IMR-90 (cell line): ENCODE data around the gene MLXIPL. TPM values are rescaled to one million over a fixed set of nuclear protein-coding genes. Genes with fewer than 3 reads are reported as not detected.

Experiments used
- ATAC-seq: fragments of 200-7000 bp; cut with Tn5 transposase; 2 replicates; pipeline ENCODE4 v1.9.1; 2020; ENCODE audit warnings: low read depth, mild to moderate bottlenecking, moderate library complexity
- BruUV-seq: library from RNA; stranded (reverse); fragments of 400-500 nt; replicated peaks from 2 replicates; lab custom pipeline; 2021; lab: Mats Ljungman, UMichigan
- CTCF ChIA-PET: fragments of 300-600 bp; formaldehyde crosslinking; extraction: SDS; loops from one replicate; lab custom pipeline; 2021; ENCODE audit warnings: antibody characterized with exemption; lab: Yijun Ruan, JAX
- POLR2A ChIA-PET: fragments of 300-600 bp; sonication (Branson Sonifier 250); formaldehyde crosslinking; loops from one replicate; lab custom pipeline; 2022; ENCODE audit warnings: antibody characterized with exemption; ENCODE audit not compliant: unreplicated experiment; lab: Charles Lee
- DNase-seq: peaks from one replicate; pipeline ENCODE4 v3.0.0; 2013
- H2AFZ ChIP-seq: replicated peaks from 2 replicates; pipeline ENCODE3; 2013; ENCODE audit warnings: low read length, mild to moderate bottlenecking; ENCODE audit not compliant: poor library complexity
- H2AK5ac ChIP-seq: 2 replicates; pipeline ENCODE4 v1.6.1; 2013; ENCODE audit warnings: low read depth, low read length, inconsistent platforms
- H2AK9ac ChIP-seq: replicated peaks from 2 replicates; pipeline ENCODE3; 2013; ENCODE audit warnings: mild to moderate bottlenecking, low read depth, low read length, moderate library complexity; ENCODE audit not compliant: poor library complexity
- H2BK120ac ChIP-seq: 2 replicates; pipeline ENCODE4 v1.6.1; 2013; ENCODE audit warnings: low read depth, low read length, inconsistent platforms
- H2BK15ac ChIP-seq: 3 replicates; pipeline ENCODE4 v1.6.1; 2013; ENCODE audit warnings: low read depth, low read length, inconsistent platforms
- H2BK20ac ChIP-seq: 2 replicates; pipeline ENCODE4 v1.6.1; 2013; ENCODE audit warnings: low read depth, mild to moderate bottlenecking, inconsistent platforms, low read length, moderate library complexity
- H2BK5ac ChIP-seq: 2 replicates; pipeline ENCODE4 v1.6.1; 2013; ENCODE audit warnings: mild to moderate bottlenecking, low read depth, low read length, inconsistent platforms; ENCODE audit not compliant: poor library complexity, severe bottlenecking
- H3K14ac ChIP-seq: replicated peaks from 2 replicates; pipeline ENCODE4 v1.6.1; 2013; ENCODE audit warnings: low read depth, low read length, inconsistent platforms
- H3K18ac ChIP-seq: 2 replicates; pipeline ENCODE4 v1.6.1; 2013; ENCODE audit warnings: low read depth, low read length, control low read depth
- H3K23ac ChIP-seq: 2 replicates; pipeline ENCODE4 v1.6.1; 2013; ENCODE audit warnings: low read depth, low read length, inconsistent platforms
- H3K27ac ChIP-seq: 2 replicates; pipeline ENCODE4 v1.5.1; 2013; ENCODE audit warnings: mild to moderate bottlenecking, control low read depth, low read length; ENCODE audit not compliant: insufficient read depth
- H3K27me3 ChIP-seq: 2 replicates; pipeline ENCODE4 v1.6.1; 2013; ENCODE audit warnings: low read length; ENCODE audit not compliant: control insufficient read depth, insufficient read depth
- H3K36me3 ChIP-seq: 2 replicates; pipeline ENCODE4 v1.6.1; 2013; ENCODE audit warnings: low read length, mixed read lengths; ENCODE audit not compliant: control insufficient read depth, insufficient read depth
- H3K4ac ChIP-seq: 2 replicates; pipeline ENCODE4 v1.6.1; 2013; ENCODE audit warnings: low read depth, low read length, inconsistent platforms
- H3K4me1 ChIP-seq: 2 replicates; pipeline ENCODE4 v1.6.1; 2013; ENCODE audit warnings: low read length, mixed read lengths; ENCODE audit not compliant: control insufficient read depth, insufficient read depth
- H3K4me2 ChIP-seq: 2 replicates; pipeline ENCODE4 v1.6.1; 2013; ENCODE audit warnings: low read depth, mild to moderate bottlenecking, control low read depth, low read length, moderate library complexity
- H3K4me3 ChIP-seq: 2 replicates; pipeline ENCODE4 v1.5.1; 2013; ENCODE audit warnings: low read depth, mild to moderate bottlenecking, control low read depth, low read length, moderate library complexity; ENCODE audit not compliant: insufficient read depth
- H3K56ac ChIP-seq: 2 replicates; pipeline ENCODE4 v1.6.1; 2013; ENCODE audit warnings: low read length, inconsistent platforms; ENCODE audit not compliant: insufficient read depth; ENCODE audit errors: extremely low read depth
- H3K79me1 ChIP-seq, 2 experiments: 2 replicates each; pipeline ENCODE4 v1.6.1; 2013; ENCODE audit warnings: low read length in 2 of 2, inconsistent platforms in 1 of 2, low read depth in 1 of 2
- H3K9ac ChIP-seq: 2 replicates; pipeline ENCODE4 v1.6.1; 2013; ENCODE audit warnings: low read depth, low read length, control low read depth
- H3K9me1 ChIP-seq: 2 replicates; pipeline ENCODE4 v1.6.1; 2013; ENCODE audit warnings: low read length, inconsistent platforms; ENCODE audit not compliant: insufficient read depth
- H3K9me3 ChIP-seq: 2 replicates; pipeline ENCODE4 v1.6.1; 2013; ENCODE audit warnings: low read length; ENCODE audit not compliant: control insufficient read depth, insufficient read depth
- H4K20me1 ChIP-seq: 2 replicates; pipeline ENCODE4 v1.6.1; 2013; ENCODE audit warnings: low read length, inconsistent platforms; ENCODE audit not compliant: insufficient read depth
- H4K5ac ChIP-seq: 2 replicates; pipeline ENCODE4 v1.6.1; 2013; ENCODE audit warnings: mild to moderate bottlenecking, low read depth, low read length, control low read depth
- H4K8ac ChIP-seq, 2 experiments: 2 replicates each; pipeline ENCODE4 v1.6.1; 2013; ENCODE audit warnings: low read depth in 2 of 2, low read length in 2 of 2, control low read depth in 1 of 2, inconsistent platforms in 1 of 2
- H4K91ac ChIP-seq: 2 replicates; pipeline ENCODE4 v1.6.1; 2013; ENCODE audit warnings: low read depth, low read length, inconsistent platforms; ENCODE audit not compliant: insufficient read depth
- CEBPB ChIP-seq: IDR thresholded peaks from 2 replicates; pipeline ENCODE4 v1.6.1; 2012; ENCODE audit warnings: low read depth, low read length, improper control_type of control experiment
- CHD1 ChIP-seq: IDR thresholded peaks from 2 replicates; pipeline ENCODE4 v1.6.1; 2012; ENCODE audit warnings: low read depth, low read length, improper control_type of control experiment
- RCOR1 ChIP-seq: IDR thresholded peaks from 2 replicates; pipeline ENCODE4 v1.6.1; 2012; ENCODE audit warnings: mild to moderate bottlenecking, low read length, improper control_type of control experiment; ENCODE audit not compliant: insufficient replicate concordance
- RFX5 ChIP-seq: IDR thresholded peaks from 2 replicates; pipeline ENCODE4 v1.8.0; 2012; ENCODE audit warnings: low read depth, mild to moderate bottlenecking, low read length, moderate library complexity
- USF2 ChIP-seq: fragments of 150-350 bp; IDR thresholded peaks from 2 replicates; pipeline ENCODE4 v1.6.1; 2017; ENCODE audit warnings: mild to moderate bottlenecking, antibody characterized with exemption, low read length, low read depth
- WGBS, 2 experiments: methylation state at CpG; one replicate each; pipeline versions ENCODE4 v1.1.5 to v1.1.7; 2013; ENCODE audit warnings: missing lambda C conversion rate in 2 of 2; ENCODE audit not compliant: insufficient read length in 1 of 2; ENCODE audit errors: extremely low coverage in 2 of 2; 5-methylcytosine and 5-hydroxymethylcytosine counted together
- dilution Hi-C: fragments of 300-500 bp; cut with HindIII; formaldehyde crosslinking; loops from one replicate; pipeline ENCODE4 v1.14.3; 2018; ENCODE audit warnings: low sequenced_read_pairs; ENCODE audit not compliant: unreplicated experiment
- in situ Hi-C: fragments of 300-500 bp; cut with MboI; formaldehyde crosslinking; loops from 3 replicates; pipeline ENCODE4 v1.14.3; 2019; ENCODE audit warnings: low sequenced_read_pairs, inconsistent platforms, mixed read lengths
- intact Hi-C: fragments of 100-400 bp; cut with micrococcal nuclease; formaldehyde crosslinking; loops from 2 replicates; pipeline ENCODE4 v1.10.0; 2022
- polyA plus RNA-seq, 3 experiments: library from polyadenylated mRNA; depleted of rRNA; stranded (reverse); fragments of >200 nt; gene quantifications; 2 replicates each; pipeline ENCODE4 v1.2.3, GENCODE V29; 2012; ENCODE audit warnings: low replicate concordance in 1 of 3
- total RNA-seq: library from RNA; depleted of rRNA; stranded (reverse); fragments of >200 nt; gene quantifications from 2 replicates; pipeline ENCODE4 v1.2.3, GENCODE V29; 2012
- TF ChIP-seq, protein P1 (sequence below): conservative IDR thresholded peaks from 2 replicates; pipeline ENCODE4 v1.5.1; 2012; ENCODE audit warnings: mild to moderate bottlenecking, low read depth, low read length, improper control_type of control experiment

MLXIPL gene
- total and polyA plus RNA-seq, 2 of the 4 experiments (the other 2 are of a cell fraction), result not detected

- 78% methylated on average over 4 of the region's 8 CpGs; no CpG with 5 or more reads in 1 of the 2 experiments for WGBS, 2 experiments
- dilution Hi-C loops, result no loop called here
Measured at GRCh38 chr7:73659983-73660382, 35.7 kb upstream of the MLXIPL start.

More at GRCh38 chr7:73659983-73660382, 35.7 kb upstream of the MLXIPL start:
- Histone ChIP-seq H4K8ac (no peak overlapping the region), H4K91ac (no peak overlapping the region), H2BK15ac (no peak overlapping the region), H2AK5ac (no peak overlapping the region), H3K36me3 (no peaks in the 10 kb centered on the region), H3K4me3 (no peak overlapping the region), H3K4me1 (no peaks in the 10 kb centered on the region), H3K18ac (no peak overlapping the region), H3K23ac (no peak overlapping the region), H3K4me2 (no peak overlapping the region), H4K20me1 (no peaks in the 10 kb centered on the region), H3K9me1 (no peaks in the 10 kb centered on the region), H3K14ac (no peak overlapping the region), H3K56ac (no peak overlapping the region), H3K27me3 (peaks cover 4% of the 10 kb centered on the region), H3K27ac (no peak overlapping the region), H3K79me1 (no peaks in the 10 kb centered on the region), H4K5ac (no peak overlapping the region), H3K4ac (no peak overlapping the region), H2AK9ac (no peak overlapping the region), H2BK120ac (no peak overlapping the region), H3K9me3 (peaks cover 5% of the 10 kb centered on the region), H2AFZ (no peak overlapping the region), H2BK20ac (no peak overlapping the region), H3K9ac (no peak overlapping the region), H2BK5ac (no peak overlapping the region)
- in situ Hi-C loops, result no loop called here
- ATAC-seq, result no peak
- DNase-seq, result no peak
- no peak for TF ChIP-seq RCOR1
- TF ChIP-seq CEBPB, result no peak
- TF ChIP-seq CHD1, result no peak
- TF ChIP-seq USF2, result no peak
- no peak for TF ChIP-seq RFX5
- TF ChIP-seq, protein P1, sequence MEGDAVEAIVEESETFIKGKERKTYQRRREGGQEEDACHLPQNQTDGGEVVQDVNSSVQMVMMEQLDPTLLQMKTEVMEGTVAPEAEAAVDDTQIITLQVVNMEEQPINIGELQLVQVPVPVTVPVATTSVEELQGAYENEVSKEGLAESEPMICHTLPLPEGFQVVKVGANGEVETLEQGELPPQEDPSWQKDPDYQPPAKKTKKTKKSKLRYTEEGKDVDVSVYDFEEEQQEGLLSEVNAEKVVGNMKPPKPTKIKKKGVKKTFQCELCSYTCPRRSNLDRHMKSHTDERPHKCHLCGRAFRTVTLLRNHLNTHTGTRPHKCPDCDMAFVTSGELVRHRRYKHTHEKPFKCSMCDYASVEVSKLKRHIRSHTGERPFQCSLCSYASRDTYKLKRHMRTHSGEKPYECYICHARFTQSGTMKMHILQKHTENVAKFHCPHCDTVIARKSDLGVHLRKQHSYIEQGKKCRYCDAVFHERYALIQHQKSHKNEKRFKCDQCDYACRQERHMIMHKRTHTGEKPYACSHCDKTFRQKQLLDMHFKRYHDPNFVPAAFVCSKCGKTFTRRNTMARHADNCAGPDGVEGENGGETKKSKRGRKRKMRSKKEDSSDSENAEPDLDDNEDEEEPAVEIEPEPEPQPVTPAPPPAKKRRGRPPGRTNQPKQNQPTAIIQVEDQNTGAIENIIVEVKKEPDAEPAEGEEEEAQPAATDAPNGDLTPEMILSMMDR, result no peak
- ChIA-PET CTCF (no interaction called here), POLR2A (no interaction called here)
- intact Hi-C loops, result no loop called here
- no TSS peak for BruUV-seq
